GM23248 (cell line): ENCODE measurements around the gene RGS19. TPM values are rescaled to one million over a fixed set of nuclear protein-coding genes. Genes with fewer than 3 reads are reported as not detected.

ENCODE experiments used
- DNase-seq: peaks from one replicate; pipeline ENCODE4 v3.0.0-alpha.2; 2015
- H2AFZ ChIP-seq: fragments of 200-600 bp; sonication (generic); 2 replicates; pipeline ENCODE4 v1.6.1; 2016; ENCODE audit warnings: antibody characterized with exemption
- H3F3A ChIP-seq: fragments of 200-600 bp; sonication (generic); 2 replicates; pipeline ENCODE4 v1.6.1; 2016; ENCODE audit warnings: mild to moderate bottlenecking, antibody characterized with exemption, mixed run types; ENCODE audit not compliant: insufficient read depth
- H3K27ac ChIP-seq: fragments of 200-600 bp; sonication (generic); 2 replicates; pipeline ENCODE4 v1.5.1; 2016; ENCODE audit warnings: mild to moderate bottlenecking
- H3K27me3 ChIP-seq: fragments of 200-600 bp; sonication (generic); replicated peaks from 2 replicates; pipeline ENCODE4 v1.6.1; 2016; ENCODE audit warnings: mild to moderate bottlenecking; ENCODE audit not compliant: insufficient read depth
- H3K36me3 ChIP-seq: fragments of 200-600 bp; sonication (generic); 2 replicates; pipeline ENCODE4 v1.6.1; 2016; ENCODE audit warnings: low read depth, mild to moderate bottlenecking
- H3K4me1 ChIP-seq: fragments of 200-600 bp; sonication (generic); 2 replicates; pipeline ENCODE4 v1.6.1; 2016; ENCODE audit warnings: mild to moderate bottlenecking; ENCODE audit not compliant: insufficient read depth
- H3K4me2 ChIP-seq: fragments of 200-600 bp; sonication (generic); one replicate; pipeline ENCODE4 v1.6.1; 2016; ENCODE audit warnings: mild to moderate bottlenecking; ENCODE audit not compliant: unreplicated experiment
- H3K4me3 ChIP-seq: fragments of 200-600 bp; sonication (generic); 2 replicates; pipeline ENCODE4 v1.5.1; 2016; ENCODE audit warnings: mild to moderate bottlenecking
- H3K79me2 ChIP-seq: fragments of 200-600 bp; sonication (generic); 2 replicates; pipeline ENCODE4 v1.6.1; 2016; ENCODE audit warnings: mild to moderate bottlenecking; ENCODE audit not compliant: insufficient read depth
- H3K9ac ChIP-seq: fragments of 200-600 bp; sonication (generic); 2 replicates; pipeline ENCODE4 v1.6.1; 2016; ENCODE audit warnings: mild to moderate bottlenecking
- H3K9me2 ChIP-seq: fragments of 200-600 bp; sonication (generic); 2 replicates; pipeline ENCODE4 v1.6.1; 2016; ENCODE audit warnings: mixed run types, mild to moderate bottlenecking, moderate library complexity; ENCODE audit not compliant: insufficient read depth
- H3K9me3 ChIP-seq: fragments of 200-600 bp; sonication (generic); one replicate; pipeline ENCODE4 v1.6.1; 2017; ENCODE audit warnings: low read depth
- H4K20me1 ChIP-seq: fragments of 200-600 bp; sonication (generic); 2 replicates; pipeline ENCODE4 v1.6.0; 2016; ENCODE audit not compliant: insufficient read depth
- EZH2 ChIP-seq: fragments of 200-600 bp; sonication (generic); IDR thresholded peaks from 2 replicates; pipeline ENCODE4 v1.6.1; 2018; ENCODE audit warnings: antibody characterized with exemption, mild to moderate bottlenecking; ENCODE audit not compliant: insufficient read depth, poor library complexity, severe bottlenecking
- EZH2phosphoT487 ChIP-seq: fragments of 200-600 bp; sonication (generic); IDR thresholded peaks from 2 replicates; pipeline ENCODE4 v1.6.1; 2018; ENCODE audit warnings: antibody characterized with exemption, moderate library complexity, mild to moderate bottlenecking, low read depth; ENCODE audit not compliant: insufficient read depth
- WGBS, 2 experiments: methylation state at CpG; one replicate each; pipeline ENCODE4 v1.1.6; 2015 to 2017; ENCODE audit warnings: low lambda C conversion rate in 2 of 2, low coverage in 1 of 2; ENCODE audit errors: missing lambda C conversion rate in 2 of 2; 5-methylcytosine and 5-hydroxymethylcytosine counted together
- in situ Hi-C: fragments of 300-500 bp; cut with MboI; formaldehyde crosslinking; loops from 2 replicates; pipeline ENCODE4 v1.15.0; 2020
- polyA plus RNA-seq: library from polyadenylated mRNA; unstranded; fragments of >200 nt; fragmentation: Nextera tagmentation; extraction: Ambion mirVana; gene quantifications from 2 replicates; pipeline ENCODE4 v1.2.1, GENCODE V29; 2016
- total RNA-seq: library from RNA; depleted of rRNA; stranded (reverse); fragments of >200 nt; shearing (Covaris generic); gene quantifications from 2 replicates; pipeline ENCODE4 v1.2.3, GENCODE V29; 2014

The RGS19 gene
- total and polyA plus RNA-seq, 2 experiments from 2014 or later: 13.2 to 18.7 TPM

GRCh38 chr20:64077094-64077493, 2.2 kb downstream of the RGS19 start:
- no peak for DNase-seq
- no peaks in the 10 kb centered on the region for H3F3A ChIP-seq
- no peaks in the 10 kb centered on the region for H3K36me3 ChIP-seq
- TF ChIP-seq EZH2: no peak
- TF ChIP-seq EZH2phosphoT487: no peak
- H3K27ac ChIP-seq: no peak overlapping the region
- H4K20me1 ChIP-seq: no peaks in the 10 kb centered on the region
- no peak overlapping the region for H3K9ac ChIP-seq
- no peak overlapping the region for H3K4me3 ChIP-seq
- no peaks in the 10 kb centered on the region for H3K9me2 ChIP-seq
- in situ Hi-C loops: no loop called here
- peaks cover 10% of the 10 kb centered on the region for H3K4me1 ChIP-seq
- H2AFZ ChIP-seq: no peak overlapping the region
- no peaks in the 10 kb centered on the region for H3K79me2 ChIP-seq
- no peaks in the 10 kb centered on the region for H3K27me3 ChIP-seq
- H3K9me3 ChIP-seq: no peaks in the 10 kb centered on the region
- H3K4me2 ChIP-seq: no peak overlapping the region
- 95 to 98% methylated on average over 8 of the region's 8 CpGs for WGBS, 2 experiments

- H3K27me3 ChIP-seq: no peaks in the 10 kb centered on the region
- no peak for DNase-seq
- no peaks in the 10 kb centered on the region for H3F3A ChIP-seq
- peaks cover 10% of the 10 kb centered on the region for H3K4me1 ChIP-seq
- no peaks in the 10 kb centered on the region for H3K36me3 ChIP-seq
- 91 to 92% methylated on average over 19 to 22 of the region's 22 CpGs for WGBS, 2 experiments
- no peak overlapping the region for H3K4me3 ChIP-seq
- no peak overlapping the region for H2AFZ ChIP-seq
- no peaks in the 10 kb centered on the region for H3K9me3 ChIP-seq
- no peak overlapping the region for H3K4me2 ChIP-seq
- H4K20me1 ChIP-seq: no peaks in the 10 kb centered on the region
- no peaks in the 10 kb centered on the region for H3K79me2 ChIP-seq
- H3K9ac ChIP-seq: no peak overlapping the region
- TF ChIP-seq EZH2 (no peak), EZH2phosphoT487 (no peak)
- H3K9me2 ChIP-seq: no peaks in the 10 kb centered on the region
- in situ Hi-C loops: no loop called here
- H3K27ac ChIP-seq: no peak overlapping the region
Measured at GRCh38 chr20:64076061-64076997, 3.0 kb downstream of the RGS19 start.

GRCh38 chr20:64075556-64075955, 3.8 kb downstream of the RGS19 start:
- Histone ChIP-seq H3K9me3 (no peaks in the 10 kb centered on the region), H3K9me2 (no peaks in the 10 kb centered on the region), H3K36me3 (no peaks in the 10 kb centered on the region), H3K79me2 (no peaks in the 10 kb centered on the region), H3K4me1 (peaks cover 10% of the 10 kb centered on the region), H3F3A (no peaks in the 10 kb centered on the region), H3K4me2 (no peak overlapping the region), H3K4me3 (no peak overlapping the region), H3K27me3 (no peaks in the 10 kb centered on the region), H2AFZ (no peak overlapping the region), H3K27ac (no peak overlapping the region), H3K9ac (no peak overlapping the region), H4K20me1 (no peaks in the 10 kb centered on the region)
- in situ Hi-C loops: no loop called here
- TF ChIP-seq EZH2 (no peak), EZH2phosphoT487 (no peak)
- no peak for DNase-seq
- 87 to 91% methylated on average over 9 to 12 of the region's 12 CpGs for WGBS, 2 experiments

GRCh38 chr20:64074963-64075362, 4.4 kb downstream of the RGS19 start:
- DNase-seq: no peak
- H3K9me2 ChIP-seq: no peaks in the 10 kb centered on the region
- H3K9ac ChIP-seq: no peak overlapping the region
- no peaks in the 10 kb centered on the region for H3K9me3 ChIP-seq
- H3K4me2 ChIP-seq: no peak overlapping the region
- in situ Hi-C loops: no loop called here
- WGBS, 2 experiments: 94 to 97% methylated on average over 8 of the region's 8 CpGs
- peaks cover 10% of the 10 kb centered on the region for H3K4me1 ChIP-seq
- H3K36me3 ChIP-seq: no peaks in the 10 kb centered on the region
- no peaks in the 10 kb centered on the region for H3K79me2 ChIP-seq
- H4K20me1 ChIP-seq: no peaks in the 10 kb centered on the region
- no peaks in the 10 kb centered on the region for H3F3A ChIP-seq
- no peak overlapping the region for H3K4me3 ChIP-seq
- no peak overlapping the region for H3K27ac ChIP-seq
- H3K27me3 ChIP-seq: no peaks in the 10 kb centered on the region
- TF ChIP-seq EZH2phosphoT487 (no peak), EZH2 (no peak)
- H2AFZ ChIP-seq: no peak overlapping the region
